Transverse colon (tissue), 4 donors: ENCODE results near the gene BNIP3. TPM values are rescaled to one million over a fixed set of nuclear protein-coding genes. Genes with fewer than 3 reads are reported as not detected.

Source experiments
- DNase-seq: peaks from one replicate; pipeline ENCODE4 v3.0.0-alpha.2; 2019
- H3K27ac ChIP-seq, 4 donors: fragments of 200-600 bp; sonication (generic); 2 replicates each; pipeline ENCODE4 v1.5.1; 2016 to 2018; ENCODE audit warnings: inconsistent platforms in 4 of 4
- H3K27me3 ChIP-seq: fragments of 200-600 bp; sonication (generic); 2 replicates; pipeline ENCODE4 v1.5.1; 2017; ENCODE audit warnings: inconsistent platforms
- H3K36me3 ChIP-seq, 4 donors: fragments of 200-600 bp; sonication (generic); 2 replicates each; pipeline ENCODE4 v1.5.1; 2017 to 2019; ENCODE audit warnings: inconsistent platforms in 4 of 4
- H3K4me1 ChIP-seq, 4 donors: fragments of 200-600 bp; sonication (generic); 2 replicates each; pipeline ENCODE4 v1.5.1; 2017 to 2020; ENCODE audit warnings: inconsistent platforms in 4 of 4
- H3K4me3 ChIP-seq, 4 donors: fragments of 200-600 bp; sonication (generic); 1 replicate in 1 of 4; 2 replicates in 3 of 4; pipeline versions ENCODE4 v1.5.1 to v1.6.1; 2017 to 2019; ENCODE audit warnings: inconsistent platforms in 4 of 4
- H3K9me3 ChIP-seq, 2 donors: fragments of 200-600 bp; sonication (generic); 2 replicates each; pipeline ENCODE4 v1.5.1; 2017 to 2019; ENCODE audit warnings: inconsistent platforms in 2 of 2
- CTCF ChIP-seq, 5 experiments: fragments of 200-600 bp in 3 of 5; fragments of 450-650 bp in 2 of 5; sonication (generic) in 3 of 5; IDR thresholded peaks; 1 replicate in 2 of 5; 2 replicates in 3 of 5; pipeline ENCODE4 v1.5.1; 2016 to 2017; ENCODE audit warnings: antibody characterized with exemption in 5 of 5, inconsistent platforms in 3 of 5, mild to moderate bottlenecking in 2 of 5, moderate library complexity in 1 of 5
- EP300 ChIP-seq: sonication (generic); formaldehyde crosslinking; IDR thresholded peaks from one replicate; pipeline ENCODE4 v1.6.1; 2017; ENCODE audit warnings: antibody characterized with exemption, low read depth
- POLR2A ChIP-seq: fragments of 450-650 bp; IDR thresholded peaks from one replicate; pipeline ENCODE4 v1.6.1; 2016; ENCODE audit warnings: antibody characterized with exemption, mild to moderate bottlenecking, moderate library complexity
- POLR2AphosphoS5 ChIP-seq, 3 donors: sonication (generic); formaldehyde crosslinking; IDR thresholded peaks; one replicate each; pipeline ENCODE4 v1.6.1; 2016; ENCODE audit warnings: antibody characterized with exemption in 3 of 3
- WGBS, 2 donors: methylation state at CpG; one replicate each; pipeline ENCODE4 v1.1.5; 2018; ENCODE audit warnings: low coverage in 1 of 2; 5-methylcytosine and 5-hydroxymethylcytosine counted together
- in situ Hi-C, 4 donors: fragments of 200-750 bp; cut with MboI; loops; one replicate each; pipeline versions ENCODE4 v1.15.0 to v1.15.1; 2017; ENCODE audit warnings: low sequenced_read_pairs in 3 of 4, low pct_ligation_motif_present in 1 of 4, low pct_unique_long_range_greater_than_20kb in 1 of 4
- intact Hi-C: fragments of 100-400 bp; cut with DNase I; formaldehyde crosslinking; loops from one replicate; pipeline ENCODE4 v1.15.1; 2023; ENCODE audit warnings: low total_unique reads
- total RNA-seq, 4 donors: library from RNA; depleted of rRNA; stranded (reverse); fragments of >200 nt; gene quantifications; one replicate each; pipeline ENCODE4 v1.1.0, GENCODE V29; 2016

BNIP3 gene
- total RNA-seq, 4 donors from 2014 or later, result 9.7 to 36.8 (median 27.6) TPM

GRCh38 chr10:131946321-131946751 is 35.4 kb downstream of the BNIP3 start:
- H3K27ac ChIP-seq, result no peak overlapping the region
- H3K9me3 ChIP-seq, result no peaks in the 10 kb centered on the region
- no peak for DNase-seq
- in situ Hi-C loops (no loop called here), intact Hi-C loops (no loop called here)
- H3K27me3 ChIP-seq, result no peaks in the 10 kb centered on the region
- H3K4me1 ChIP-seq, result no peaks in the 10 kb centered on the region
- peaks cover 0 to 52% (median 18%) of the 10 kb centered on the region in 4 donors for H3K36me3 ChIP-seq
- TF ChIP-seq EP300, result no peak
- TF ChIP-seq POLR2A, result no peak
- 85% methylated on average over 14 of the region's 14 CpGs; no CpG with 5 or more reads in 1 of the 2 donors for WGBS, 2 donors
- no peak overlapping the region for H3K4me3 ChIP-seq

- no peak for DNase-seq
- no peaks in the 10 kb centered on the region for H3K9me3 ChIP-seq
- H3K4me3 ChIP-seq, result no peak overlapping the region
- no peak overlapping the region for H3K27ac ChIP-seq
- no peaks in the 10 kb centered on the region for H3K27me3 ChIP-seq
- in situ Hi-C loops, result no loop called here
- TF ChIP-seq CTCF (IDR thresholded peaks at IDR 0.05) (no peak), POLR2A (no peak), POLR2AphosphoS5 (IDR thresholded peaks at IDR 0.05) (no peak), EP300 (no peak)
- intact Hi-C loops, result no loop called here
- peaks cover 0 to 47% (median 16%) of the 10 kb centered on the region in 4 donors for H3K36me3 ChIP-seq
- WGBS, 2 donors, result 95 to 96% methylated on average over 13 to 28 of the region's 28 CpGs
- H3K4me1 ChIP-seq, result no peaks in the 10 kb centered on the region
Observed at GRCh38 chr10:131944976-131945695, 36.6 kb downstream of the BNIP3 start.

GRCh38 chr10:131944412-131944811 is 37.3 kb downstream of the BNIP3 start:
- TF ChIP-seq EP300 (no peak), POLR2A (no peak), POLR2AphosphoS5 (IDR thresholded peaks at IDR 0.05) (no peak), CTCF (IDR thresholded peaks at IDR 0.05) (no peak)
- Histone ChIP-seq H3K27me3 (no peaks in the 10 kb centered on the region), H3K9me3 (no peaks in the 10 kb centered on the region), H3K36me3 (peaks cover 0 to 45% (median 14%) of the 10 kb centered on the region in 4 donors), H3K4me3 (no peak overlapping the region), H3K27ac (no peak overlapping the region), H3K4me1 (no peaks in the 10 kb centered on the region)
- in situ Hi-C loops (no loop called here), intact Hi-C loops (no loop called here)
- WGBS, 2 donors, result 92% methylated on average over 4 of the region's 4 CpGs; no CpG with 5 or more reads in 1 of the 2 donors
- DNase-seq, result no peak

GRCh38 chr10:131943021-131943814 is 38.5 kb downstream of the BNIP3 start:
- DNase-seq, result no peak
- Histone ChIP-seq H3K27me3 (no peaks in the 10 kb centered on the region), H3K9me3 (no peaks in the 10 kb centered on the region), H3K27ac (no peak overlapping the region), H3K36me3 (peaks cover 0 to 36% (median 7%) of the 10 kb centered on the region in 4 donors), H3K4me3 (no peak overlapping the region), H3K4me1 (no peaks in the 10 kb centered on the region)
- 70 to 86% methylated on average over 4 to 11 of the region's 11 CpGs for WGBS, 2 donors
- TF ChIP-seq POLR2AphosphoS5 (IDR thresholded peaks at IDR 0.05), result no peak
- peak in 3 of 5 experiments; percentile 23 to 24 (median 24) for TF ChIP-seq CTCF (IDR thresholded peaks at IDR 0.05)
- in situ Hi-C loops, result no loop called here
- intact Hi-C loops, result no loop called here
